Hepatocyte (in vitro differentiated cells): ENCODE results near the gene SIX6.

Experiments used
- CTCF ChIP-seq: fragments of 200-600 bp; sonication (generic); IDR thresholded peaks from 2 replicates; pipeline ENCODE4 v1.5.1; 2016; ENCODE audit warnings: antibody characterized with exemption, mild to moderate bottlenecking; ENCODE audit not compliant: poor library complexity
- EZH2 ChIP-seq: fragments of 200-600 bp; sonication (generic); IDR thresholded peaks from 2 replicates; pipeline ENCODE4 v1.6.1; 2016; ENCODE audit warnings: antibody characterized with exemption, mild to moderate bottlenecking, borderline replicate concordance

- TF ChIP-seq CTCF (no peak), EZH2 (no peak)
Observed at GRCh38 chr14:60515511-60516289, 6.8 kb downstream of the SIX6 start.
